GM15510 (cell line): ENCODE data around the gene GFRAL.

ENCODE experiments used
- POLR2A ChIP-seq: IDR thresholded peaks from 3 replicates; pipeline ENCODE4 v1.6.1; 2011; ENCODE audit warnings: borderline replicate concordance; ENCODE audit not compliant: insufficient read length; ENCODE audit errors: extremely low read depth

GFRAL gene

GRCh38 chr6:55327169-55327568 lies at the start of gene GFRAL:
GFRAL (plus strand) TSS chr6:55327469; CDS start chr6:55327555, 86 bp downstream.
- no peak for TF ChIP-seq POLR2A

DNA sequence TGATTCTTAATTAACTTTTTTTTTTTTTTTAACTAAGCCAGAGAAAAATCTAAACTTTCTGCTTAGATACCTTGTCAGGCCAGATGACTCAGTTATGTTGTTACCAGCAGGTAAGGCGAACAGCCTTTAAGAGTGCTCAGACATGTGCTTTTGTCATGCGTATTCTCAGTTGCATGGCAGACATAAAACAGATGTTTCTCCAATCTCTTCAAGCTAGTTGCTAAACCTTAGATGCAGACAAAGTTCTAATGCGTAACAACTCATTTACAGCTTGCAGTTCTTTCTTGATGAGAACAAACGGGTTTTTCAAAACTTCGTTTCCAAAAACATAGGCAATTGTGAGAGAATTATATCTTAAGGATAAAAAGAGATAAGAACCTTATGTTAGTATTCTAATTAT lies 49.6 kb upstream of the GFRAL start:
- TF ChIP-seq POLR2A, result no peak

- no peak for TF ChIP-seq POLR2A
Observed at GRCh38 chr6:55281215-55281614, 46.1 kb upstream of the GFRAL start.

GRCh38 chr6:55282115-55282514 lies 45.2 kb upstream of the GFRAL start:
- TF ChIP-seq POLR2A, result no peak

- TF ChIP-seq POLR2A, result no peak
Observed at GRCh38 chr6:55286824-55287223, 40.4 kb upstream of the GFRAL start.

DNA sequence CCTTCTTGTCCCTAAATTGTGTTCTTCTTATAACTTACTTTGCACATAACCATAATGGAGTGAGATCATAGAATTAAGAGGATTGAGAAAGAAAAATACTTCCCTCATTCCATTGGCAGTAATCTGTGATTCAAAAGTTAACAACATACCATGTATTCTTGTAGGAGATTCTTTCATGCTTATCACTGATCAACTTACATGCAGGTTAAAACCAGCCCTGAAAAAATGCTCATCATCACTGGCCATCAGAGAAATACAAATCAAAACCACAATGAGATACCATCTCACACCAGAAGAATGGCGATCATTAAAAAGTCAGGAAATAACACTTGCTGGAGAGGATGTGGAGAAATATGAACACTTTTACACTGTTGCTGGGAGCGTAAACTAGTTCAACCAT lies 36.5 kb upstream of the GFRAL start:
- no peak for TF ChIP-seq POLR2A

- no peak for TF ChIP-seq POLR2A
Observed at GRCh38 chr6:55293116-55293515, 34.2 kb upstream of the GFRAL start.

- TF ChIP-seq POLR2A, result no peak
Observed at GRCh38 chr6:55299286-55299985, 27.8 kb upstream of the GFRAL start.

DNA sequence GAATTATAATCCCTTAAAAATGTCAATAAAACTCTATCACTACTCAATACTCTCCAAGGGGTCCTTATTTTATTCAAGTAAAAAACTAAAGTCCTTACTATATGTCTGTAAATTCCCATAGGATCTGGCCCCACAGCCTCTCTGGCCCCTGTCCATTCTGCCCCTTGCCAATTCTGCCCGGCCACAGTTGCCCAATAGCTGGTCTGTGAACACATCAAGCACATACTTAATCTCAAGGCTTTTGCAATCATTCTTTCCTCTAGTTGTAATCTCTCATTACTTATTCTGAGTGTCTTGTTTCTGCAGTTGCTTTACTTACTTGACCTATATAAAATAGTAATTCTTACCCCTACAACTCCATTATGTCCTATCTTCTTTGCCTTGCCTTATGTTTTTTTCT lies 22.5 kb upstream of the GFRAL start:
- no peak for TF ChIP-seq POLR2A

GRCh38 chr6:55319961-55320695 lies 7.1 kb upstream of the GFRAL start:
- TF ChIP-seq POLR2A, result no peak

GRCh38 chr6:55320696-55321086 lies 6.6 kb upstream of the GFRAL start:
- TF ChIP-seq POLR2A, result no peak

GRCh38 chr6:55377150-55377549 lies 49.9 kb downstream of the GFRAL start:
- no peak for TF ChIP-seq POLR2A

- no peak for TF ChIP-seq POLR2A
Observed at GRCh38 chr6:55379471-55379870, 52.2 kb downstream of the GFRAL start.

- TF ChIP-seq POLR2A, result no peak
Observed at GRCh38 chr6:55379895-55380294, 52.6 kb downstream of the GFRAL start.

GRCh38 chr6:55388211-55388610 lies 60.9 kb downstream of the GFRAL start:
- TF ChIP-seq POLR2A, result no peak

GRCh38 chr6:55395871-55396270 lies 68.6 kb downstream of the GFRAL start:
- no peak for TF ChIP-seq POLR2A
